Adipose tissue (tissue), 3 donors: ENCODE results near the gene TBR1. TPM values are rescaled to one million over a fixed set of nuclear protein-coding genes. Genes with fewer than 3 reads are reported as not detected.

Experiments used
- H3K27ac ChIP-seq: one replicate; pipeline ENCODE4 v1.5.1; 2013; ENCODE audit warnings: low read depth, low read length
- WGBS, 3 donors: extraction: QIAGEN DNeasy Blood & Tissue Kit; methylation state at CpG; one replicate each; pipeline ENCODE4 v1.1.7; 2013; 5-methylcytosine and 5-hydroxymethylcytosine counted together
- polyA plus RNA-seq, 3 donors: library from polyadenylated mRNA; stranded (reverse); fragments of 200-250 nt; gene quantifications; one replicate each; pipeline ENCODE4 v1.2.3, GENCODE V29; 2013
- donor health status: healthy with polysubstance abuse.
- donor health status: Bipolar disorder and iron deficiency.
- donor health status: healthy.

The TBR1 gene
- polyA plus RNA-seq, 3 donors: 0.01 to 0.11 (median 0.03) TPM

GRCh38 chr2:161425728-161426454, 9.8 kb downstream of the TBR1 start:
- H3K27ac ChIP-seq: no peak overlapping the region
- 24 to 26% (median 24%) methylated on average over 17 of the region's 17 CpGs for WGBS, 3 donors

GRCh38 chr2:161426455-161426921, 10.4 kb downstream of the TBR1 start:
- no peak overlapping the region for H3K27ac ChIP-seq
- WGBS, 3 donors: 14 to 17% (median 14%) methylated on average over 13 of the region's 13 CpGs

DNA sequence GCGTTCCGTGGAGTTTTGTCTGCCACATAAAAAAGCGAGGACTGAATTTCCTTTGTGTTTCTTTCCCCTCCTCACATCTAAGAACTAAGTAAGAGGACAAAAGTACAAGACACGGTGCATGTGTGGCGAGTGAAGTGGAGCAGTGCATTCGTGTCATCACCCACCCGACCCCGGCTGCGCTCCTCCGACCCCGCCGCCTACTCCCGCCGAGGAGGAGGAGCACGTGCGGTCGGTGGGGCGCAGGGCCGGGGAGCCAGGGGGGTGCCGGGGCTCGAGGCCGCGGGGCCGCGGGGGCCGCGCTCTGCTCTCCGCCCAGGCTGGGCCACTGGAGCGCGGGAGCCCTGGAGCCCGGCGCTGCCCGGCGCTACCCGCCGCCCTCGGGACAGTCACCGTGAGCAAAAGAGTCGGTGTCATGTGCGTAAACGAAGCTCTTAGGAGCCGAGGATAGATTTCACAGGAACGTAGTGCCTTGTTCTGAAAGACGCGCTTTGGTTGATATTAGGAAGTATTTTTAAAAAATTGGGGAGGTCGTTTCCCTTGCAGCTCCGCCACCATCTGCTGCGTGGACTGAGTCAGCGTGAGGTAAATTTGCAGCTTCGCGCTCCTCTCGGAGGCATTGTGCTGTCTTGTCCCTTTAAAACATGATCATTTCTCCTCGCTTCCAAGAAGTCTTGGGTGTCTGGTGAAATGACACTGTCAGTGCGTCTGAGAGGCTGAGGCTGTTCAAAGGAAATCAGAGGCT, 11.0 kb downstream of the TBR1 start:
- no peak overlapping the region for H3K27ac ChIP-seq
- WGBS, 3 donors: 5 to 6% (median 6%) methylated on average over 53 to 54 of the region's 54 CpGs

DNA sequence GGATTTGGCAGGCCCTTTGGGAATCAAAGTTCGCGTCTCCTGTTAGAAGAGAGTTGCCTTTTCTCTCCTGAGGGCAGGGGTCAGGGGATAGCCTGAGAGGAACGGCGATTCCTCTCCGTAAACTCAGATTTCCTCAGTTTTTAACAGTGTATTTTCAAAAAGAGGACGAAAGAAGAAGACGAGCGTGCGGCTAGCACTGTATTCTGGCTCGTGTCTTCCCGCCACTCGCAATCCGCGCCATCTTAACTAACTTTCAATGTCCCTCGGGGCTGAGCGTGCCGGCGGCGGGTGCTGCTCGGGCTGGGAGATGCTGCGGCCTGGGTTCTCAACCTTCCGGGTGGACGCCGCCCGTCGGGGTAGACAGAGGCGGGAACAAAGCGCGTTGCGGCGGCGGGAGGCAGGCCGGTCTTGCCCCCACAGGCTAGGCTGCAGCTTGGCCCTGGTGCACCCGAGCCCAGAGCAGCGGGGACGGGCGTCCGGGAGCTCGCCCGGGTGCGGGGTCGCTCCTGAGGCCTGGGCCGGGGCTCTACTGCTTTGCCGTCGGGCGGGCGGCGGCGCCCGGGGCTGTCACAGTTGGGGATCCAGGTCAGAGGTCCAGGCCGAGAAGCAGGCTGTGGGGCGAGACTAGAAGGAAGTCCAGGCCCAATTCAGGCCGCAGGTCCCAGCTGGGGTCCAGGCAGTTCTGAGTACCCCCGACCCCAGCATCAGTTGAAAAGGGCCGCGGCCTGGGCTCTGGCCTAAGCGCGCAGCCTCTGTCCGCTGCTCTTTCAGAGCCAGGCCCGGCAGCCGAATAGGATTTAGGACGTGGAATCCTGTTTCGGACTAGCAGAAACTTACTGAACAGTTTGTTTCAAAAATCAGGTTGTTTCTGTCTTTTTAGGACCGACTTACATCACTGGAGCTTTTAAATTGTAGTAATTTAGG, 11.8 kb downstream of the TBR1 start:
- 22 to 34% (median 30%) methylated on average over 64 of the region's 64 CpGs for WGBS, 3 donors
- no peak overlapping the region for H3K27ac ChIP-seq

DNA sequence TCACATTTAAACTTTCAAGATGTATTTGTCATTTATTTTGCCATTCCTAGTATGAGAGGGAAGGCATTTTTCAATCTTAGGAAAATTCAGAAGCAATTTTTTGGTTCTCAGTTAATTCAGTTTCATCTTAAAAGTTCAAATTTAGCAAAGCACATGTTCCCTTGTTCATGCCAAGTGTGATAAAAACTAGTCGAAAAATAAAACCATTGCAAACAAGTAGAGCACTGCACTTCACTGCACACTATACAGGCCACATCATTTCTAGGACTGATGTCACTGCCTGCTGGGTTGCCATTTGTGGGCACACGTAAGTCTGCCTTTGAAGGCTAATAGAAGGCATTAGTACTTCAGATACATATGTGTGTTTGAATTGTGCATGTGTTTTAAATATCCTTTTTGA, 14.3 kb downstream of the TBR1 start:
- WGBS, 3 donors: 58 to 80% (median 75%) methylated on average over 2 of the region's 2 CpGs

DNA sequence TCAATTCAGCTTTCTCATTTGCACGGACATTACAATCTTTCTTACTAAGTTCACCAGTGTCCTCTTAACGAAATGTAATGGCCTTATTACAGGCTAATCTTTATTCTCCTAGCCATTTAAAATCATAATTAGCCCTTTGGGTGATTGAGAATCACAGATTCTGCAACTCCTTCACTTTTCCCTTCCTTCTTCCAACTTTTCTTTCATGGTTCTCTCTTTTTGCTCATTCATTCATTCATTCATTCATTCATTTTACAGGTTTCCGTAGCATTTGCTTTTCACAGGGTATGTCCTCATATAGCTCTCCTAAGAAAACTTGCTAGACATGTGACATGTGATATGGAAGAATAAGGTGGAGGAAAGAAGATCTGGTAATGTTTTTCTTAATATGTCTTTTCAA, 16.0 kb downstream of the TBR1 start:
- 78 to 84% (median 84%) methylated on average over 3 of the region's 3 CpGs for WGBS, 3 donors
- H3K27ac ChIP-seq: no peak overlapping the region

More for the DNA sequence above, 14.3 kb downstream of the TBR1 start:
- H3K27ac ChIP-seq: no peak overlapping the region

- H3K27ac ChIP-seq: no peak overlapping the region
- 0 to 43% (median 22%) methylated on average over 1 of the region's 1 CpG for WGBS, 3 donors
Observed at GRCh38 chr2:161434118-161434517, 18.0 kb downstream of the TBR1 start.

DNA sequence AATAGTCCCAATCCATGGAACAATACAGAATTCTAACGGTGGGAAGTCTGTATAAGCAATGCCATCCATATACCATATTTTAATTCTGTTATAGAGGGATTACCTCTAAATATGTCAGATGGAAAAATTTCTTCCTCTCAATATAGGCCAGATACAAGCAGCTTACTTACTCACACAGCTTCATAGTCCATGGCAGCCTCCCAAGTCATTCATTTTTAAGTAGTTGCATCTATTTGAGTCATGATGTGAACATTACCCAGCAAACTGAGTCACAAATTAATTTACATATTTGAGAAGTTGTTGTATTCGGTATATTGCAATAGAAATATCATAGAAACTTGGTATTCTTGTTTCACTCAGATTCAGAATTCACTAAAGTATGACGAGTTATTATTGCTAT, 20.3 kb downstream of the TBR1 start:
- H3K27ac ChIP-seq: no peak overlapping the region
- WGBS, 3 donors: 71 to 89% (median 87%) methylated on average over 3 of the region's 3 CpGs

- WGBS, 3 donors: 45 to 65% (median 54%) methylated on average over 2 of the region's 2 CpGs
- no peak overlapping the region for H3K27ac ChIP-seq
Observed at GRCh38 chr2:161438598-161438997, 22.5 kb downstream of the TBR1 start.

DNA sequence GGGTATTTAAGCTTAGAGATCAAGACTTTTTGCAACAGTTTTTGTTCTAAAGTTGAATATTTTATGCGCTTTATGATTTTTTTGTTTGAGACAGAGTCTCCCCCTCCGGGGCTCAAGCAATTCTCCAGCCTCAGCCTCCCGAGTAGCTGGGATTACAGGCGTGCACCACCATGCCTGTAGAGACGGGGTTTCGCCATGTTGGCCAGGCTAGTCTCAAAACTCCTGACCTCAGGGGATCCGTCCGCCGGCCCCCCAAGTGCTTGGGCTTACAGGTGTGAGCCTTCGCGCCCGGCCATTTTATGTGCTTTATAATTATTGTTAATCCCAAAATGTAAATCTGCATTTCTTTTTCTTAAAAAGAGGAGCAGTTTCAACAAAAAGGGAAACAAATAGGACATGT, 29.0 kb downstream of the TBR1 start:
- H3K27ac ChIP-seq: no peak overlapping the region
- WGBS, 3 donors: 91 to 95% (median 94%) methylated on average over 12 of the region's 12 CpGs

- H3K27ac ChIP-seq: no peak overlapping the region
Observed at GRCh38 chr2:161448431-161448830, 32.3 kb downstream of the TBR1 start.

DNA sequence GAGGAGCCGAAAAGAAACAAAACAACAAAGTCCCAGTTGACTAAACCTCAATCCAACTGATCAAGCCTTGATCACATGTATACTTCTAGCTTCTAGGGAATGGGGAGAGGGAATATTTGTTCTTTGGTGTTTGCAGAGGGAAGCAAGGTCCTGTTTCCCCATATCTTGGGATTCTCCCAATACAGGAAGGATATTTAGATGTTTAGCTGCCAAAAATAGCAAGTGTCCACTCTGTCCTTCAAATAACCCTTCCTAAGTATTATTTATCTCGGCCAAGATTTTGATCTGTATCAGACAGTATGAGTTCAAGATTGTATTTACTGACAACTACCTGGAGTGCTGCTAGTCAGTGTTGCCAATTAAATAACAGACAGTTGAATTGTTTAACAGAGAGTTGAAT, 55.5 kb downstream of the TBR1 start:
- 75 to 83% (median 81%) methylated on average over 2 of the region's 2 CpGs for WGBS, 3 donors
- no peak overlapping the region for H3K27ac ChIP-seq

DNA sequence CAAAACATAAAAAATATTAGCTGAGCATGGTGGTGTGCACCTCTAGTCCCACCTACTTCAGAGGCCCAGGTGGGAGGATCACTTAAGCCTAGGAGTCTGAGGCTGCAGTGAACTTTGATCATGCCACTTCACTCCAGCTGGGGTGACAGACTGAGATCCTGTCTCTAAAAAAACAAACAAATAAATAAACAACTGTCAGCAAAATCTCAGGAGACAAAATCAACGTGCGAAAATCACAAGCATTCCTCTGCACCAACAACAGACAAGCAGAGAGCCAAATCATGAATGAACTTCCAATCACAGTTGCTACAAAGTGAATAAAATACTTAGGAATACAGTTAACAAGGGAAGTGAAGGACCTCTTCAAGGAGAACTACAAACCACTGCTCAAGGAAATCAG, 58.8 kb downstream of the TBR1 start:
- no peak overlapping the region for H3K27ac ChIP-seq
- WGBS, 3 donors: 88 to 89% (median 89%) methylated on average over 2 of the region's 2 CpGs

Other genes starting within 250 kb of the TBR1 start
- gene PSMD14, start 107.9 kb upstream of the TBR1 start, polyA plus RNA-seq: 10 to 100 TPM; 13.8 to 34.8 (median 34.3) TPM
- gene SLC4A10, start 208.1 kb downstream of the TBR1 start, polyA plus RNA-seq: under 1 TPM in 2 of 3 donors, not detected in 1; 0.07 to 0.55 TPM